ENCODE data around the gene NUDT16L1. TPM values are rescaled to one million over a fixed set of nuclear protein-coding genes. Genes with fewer than 3 reads are reported as not detected.

Gene NUDT16L1
- total and polyA plus RNA-seq, 9 of the 15 experiments (the other 6 are each of a cell fraction or from before 2014, with no cell fraction given), result 1.4 to 37.6 (median 13.7) TPM

DNA sequence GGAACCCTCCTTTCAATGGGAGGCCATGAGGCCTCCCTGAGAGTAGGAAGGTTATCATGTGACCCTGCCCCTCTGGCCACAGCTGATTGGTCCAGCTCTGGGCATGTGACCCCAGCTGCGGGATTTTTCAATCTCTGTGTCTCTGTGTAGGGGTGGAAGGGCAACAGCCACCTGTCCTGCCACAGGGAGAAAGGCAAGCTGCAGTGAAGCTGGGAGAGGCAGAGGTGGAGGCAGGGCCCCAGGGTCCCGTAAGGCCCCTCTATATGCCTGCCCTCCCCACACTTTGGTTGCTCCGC is 51.9 kb downstream of the NUDT16L1 start:
- Histone ChIP-seq H3K4me1 (replicated peaks in 1 of 2; ENCODE audit: control insufficient read depth in 2 of 2, insufficient read depth in 2 of 2, low read length in 2 of 2) (peaks cover 0 to 28% of the 10 kb centered on the region in 2 experiments; a peak in 2 of 5 replicates), H3K9me3 (replicated peaks; ENCODE audit: control insufficient read depth, insufficient read depth, low read depth, low read length) (no peaks in the 10 kb centered on the region), H3K27me3 (ENCODE audit: control insufficient read depth in 2 of 2, insufficient read depth in 2 of 2, low read length in 2 of 2) (no peaks in the 10 kb centered on the region), H3K4me3 (no peak overlapping the region), H3K4me2 (ENCODE audit: insufficient read depth, low read length) (no peak overlapping the region), H3K9ac (ENCODE audit: insufficient read depth in 1 of 2, low read depth in 2 of 2, low read length in 2 of 2) (peak overlapping the region in 1 of 2 experiments; percentile 4; a peak in 1 of 4 replicates), H3K9me1 (ENCODE audit: control insufficient read depth, insufficient read depth, low read length) (no peaks in the 10 kb centered on the region), H3K27ac (ENCODE audit: extremely low read depth, low read depth, low read length) (no peak overlapping the region), H3K79me2 (ENCODE audit: control insufficient read depth, insufficient read depth, low read length) (no peaks in the 10 kb centered on the region), H2AFZ (ENCODE audit: low read depth, low read length) (no peak overlapping the region), H3K36me3 (ENCODE audit: control insufficient read depth, insufficient read depth, low read length) (0 out of 3 replicates have a peak, but pooled peaks cover under 1% of the 10 kb centered on the region), H4K20me1 (replicated peaks; ENCODE audit: control insufficient read depth, insufficient read depth, low read length) (no peaks in the 10 kb centered on the region)
- ChIA-PET POLR2A (interaction anchor here (0.6 kb wide), 1 partner anchor 53 kb away, joined by 3 read pairs; no protein-coding TSS in a partner anchor), CTCF (ENCODE audit: low intra/inter-chr PET ratio) (no interaction called here)
- WGBS (ENCODE audit: insufficient coverage, low coverage, missing lambda C conversion rate), result 67% methylated on average over 3 of the region's 3 CpGs
- no TSS peak for BruUV-seq (replicated peaks)
- in situ Hi-C loops (cut with MboI) (no loop called here), intact Hi-C loops (cut with micrococcal nuclease) (no loop called here)
- DNase-seq (ENCODE audit: extremely low read depth in 1 of 4, low spot score in 3 of 4) (peak; percentile 41 to 73 (median 60)), FAIRE-seq (no peak), ATAC-seq (peak; percentile 70)
- no peak for TF ChIP-seq POLR2B (IDR thresholded peaks at IDR 0.05; ENCODE audit: low read depth, partially characterized antibody)
- TF ChIP-seq TOE1 (IDR thresholded peaks at IDR 0.05; ENCODE audit: borderline replicate concordance), result 0 out of 2 replicates have a peak, but pooled peaks have one; percentile 35
- TF ChIP-seq TOE1 (CRISPR knock-in tag; IDR thresholded peaks at IDR 0.05; ENCODE audit: borderline replicate concordance, low read depth), result no peak
- TF ChIP-seq, protein P1, sequence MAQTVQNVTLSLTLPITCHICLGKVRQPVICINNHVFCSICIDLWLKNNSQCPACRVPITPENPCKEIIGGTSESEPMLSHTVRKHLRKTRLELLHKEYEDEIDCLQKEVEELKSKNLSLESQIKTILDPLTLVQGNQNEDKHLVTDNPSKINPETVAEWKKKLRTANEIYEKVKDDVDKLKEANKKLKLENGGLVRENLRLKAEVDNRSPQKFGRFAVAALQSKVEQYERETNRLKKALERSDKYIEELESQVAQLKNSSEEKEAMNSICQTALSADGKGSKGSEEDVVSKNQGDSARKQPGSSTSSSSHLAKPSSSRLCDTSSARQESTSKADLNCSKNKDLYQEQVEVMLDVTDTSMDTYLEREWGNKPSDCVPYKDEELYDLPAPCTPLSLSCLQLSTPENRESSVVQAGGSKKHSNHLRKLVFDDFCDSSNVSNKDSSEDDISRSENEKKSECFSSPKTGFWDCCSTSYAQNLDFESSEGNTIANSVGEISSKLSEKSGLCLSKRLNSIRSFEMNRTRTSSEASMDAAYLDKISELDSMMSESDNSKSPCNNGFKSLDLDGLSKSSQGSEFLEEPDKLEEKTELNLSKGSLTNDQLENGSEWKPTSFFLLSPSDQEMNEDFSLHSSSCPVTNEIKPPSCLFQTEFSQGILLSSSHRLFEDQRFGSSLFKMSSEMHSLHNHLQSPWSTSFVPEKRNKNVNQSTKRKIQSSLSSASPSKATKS (CRISPR knock-in tag; IDR thresholded peaks at IDR 0.05), result no peak
- no peak for TF ChIP-seq KAT7 (CRISPR knock-in tag; IDR thresholded peaks at IDR 0.05; ENCODE audit: borderline replicate concordance)
- no peak for TF ChIP-seq RCOR1 (IDR thresholded peaks at IDR 0.05; ENCODE audit: borderline replicate concordance in 1 of 2, low read depth in 2 of 2, low read length in 2 of 2)
- TF ChIP-seq GABPA (tag; conservative IDR thresholded peaks at IDR 0.05; ENCODE audit: low read depth), result no peak
- TF ChIP-seq SMARCB1 (IDR thresholded peaks at IDR 0.05; ENCODE audit: insufficient read length, low read depth), result no peak
- no peak for TF ChIP-seq ARID2 (IDR thresholded peaks at IDR 0.05)
- TF ChIP-seq, protein P2, sequence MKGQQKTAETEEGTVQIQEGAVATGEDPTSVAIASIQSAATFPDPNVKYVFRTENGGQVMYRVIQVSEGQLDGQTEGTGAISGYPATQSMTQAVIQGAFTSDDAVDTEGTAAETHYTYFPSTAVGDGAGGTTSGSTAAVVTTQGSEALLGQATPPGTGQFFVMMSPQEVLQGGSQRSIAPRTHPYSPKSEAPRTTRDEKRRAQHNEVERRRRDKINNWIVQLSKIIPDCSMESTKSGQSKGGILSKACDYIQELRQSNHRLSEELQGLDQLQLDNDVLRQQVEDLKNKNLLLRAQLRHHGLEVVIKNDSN (CRISPR knock-in tag; IDR thresholded peaks at IDR 0.05), result peak; percentile 91
- no peak for TF ChIP-seq HCFC1 (IDR thresholded peaks at IDR 0.05; ENCODE audit: low read depth, low read length)
- no peak for TF ChIP-seq MCM7 (IDR thresholded peaks at IDR 0.05)
- TF ChIP-seq, protein P3, sequence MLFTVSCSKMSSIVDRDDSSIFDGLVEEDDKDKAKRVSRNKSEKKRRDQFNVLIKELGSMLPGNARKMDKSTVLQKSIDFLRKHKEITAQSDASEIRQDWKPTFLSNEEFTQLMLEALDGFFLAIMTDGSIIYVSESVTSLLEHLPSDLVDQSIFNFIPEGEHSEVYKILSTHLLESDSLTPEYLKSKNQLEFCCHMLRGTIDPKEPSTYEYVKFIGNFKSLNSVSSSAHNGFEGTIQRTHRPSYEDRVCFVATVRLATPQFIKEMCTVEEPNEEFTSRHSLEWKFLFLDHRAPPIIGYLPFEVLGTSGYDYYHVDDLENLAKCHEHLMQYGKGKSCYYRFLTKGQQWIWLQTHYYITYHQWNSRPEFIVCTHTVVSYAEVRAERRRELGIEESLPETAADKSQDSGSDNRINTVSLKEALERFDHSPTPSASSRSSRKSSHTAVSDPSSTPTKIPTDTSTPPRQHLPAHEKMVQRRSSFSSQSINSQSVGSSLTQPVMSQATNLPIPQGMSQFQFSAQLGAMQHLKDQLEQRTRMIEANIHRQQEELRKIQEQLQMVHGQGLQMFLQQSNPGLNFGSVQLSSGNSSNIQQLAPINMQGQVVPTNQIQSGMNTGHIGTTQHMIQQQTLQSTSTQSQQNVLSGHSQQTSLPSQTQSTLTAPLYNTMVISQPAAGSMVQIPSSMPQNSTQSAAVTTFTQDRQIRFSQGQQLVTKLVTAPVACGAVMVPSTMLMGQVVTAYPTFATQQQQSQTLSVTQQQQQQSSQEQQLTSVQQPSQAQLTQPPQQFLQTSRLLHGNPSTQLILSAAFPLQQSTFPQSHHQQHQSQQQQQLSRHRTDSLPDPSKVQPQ (CRISPR knock-in tag; IDR thresholded peaks at IDR 0.05; ENCODE audit: borderline replicate concordance), result no peak
- no peak for TF ChIP-seq NCOA4 (IDR thresholded peaks at IDR 0.05; ENCODE audit: partially characterized antibody)
